Left cardiac atrium (tissue), 4 donors: ENCODE results near the gene SLC8A2. TPM values are rescaled to one million over a fixed set of nuclear protein-coding genes. Genes with fewer than 3 reads are reported as not detected.
A peak's percentile ranks its signal among the peaks of the same experiment; 100 is the strongest.
"Not testable (repeated sequence)": the region's sequence is repeated elsewhere in the genome, so short reads cannot be mapped to it uniquely, and the experiment has no call there.

Experiments
- ATAC-seq, 2 donors: fragments of 200-7000 bp; cut with Tn5 transposase; one replicate each; pipeline ENCODE4 v1.9.1; 2020; ENCODE audit warnings: mild to moderate bottlenecking in 2 of 2, moderate library complexity in 2 of 2
- DNase-seq: peaks from one replicate; pipeline ENCODE4 v3.0.0-alpha.2; 2020
- intact Hi-C, 2 donors: fragments of 100-400 bp; cut with DNase I; formaldehyde crosslinking; loops; one replicate each; pipeline versions ENCODE4 v1.14.1 to v1.15.1; 2022 to 2023
- total RNA-seq, 2 donors: library from RNA; stranded (reverse); fragmentation: NEBNext Ultra II Directional; extraction: Animal tissue kit (Norgen Biotek cat#: 25700); gene quantifications; one replicate each; pipeline ENCODE4 v1.2.1, GENCODE V29; 2021
- donor health status: DM: no; HTN: yes; CAD: no.
- donor health status: DM: no; HTN: yes; CAD: no; lungs with severe emphysema.
- donor health status: DM: yes; HTN: yes; CAD: no.
- donor health status: Dilated cardiomyopathy.

The SLC8A2 gene
- total RNA-seq, 2 donors from 2014 or later = 0.15 TPM; not detected in 1

DNA sequence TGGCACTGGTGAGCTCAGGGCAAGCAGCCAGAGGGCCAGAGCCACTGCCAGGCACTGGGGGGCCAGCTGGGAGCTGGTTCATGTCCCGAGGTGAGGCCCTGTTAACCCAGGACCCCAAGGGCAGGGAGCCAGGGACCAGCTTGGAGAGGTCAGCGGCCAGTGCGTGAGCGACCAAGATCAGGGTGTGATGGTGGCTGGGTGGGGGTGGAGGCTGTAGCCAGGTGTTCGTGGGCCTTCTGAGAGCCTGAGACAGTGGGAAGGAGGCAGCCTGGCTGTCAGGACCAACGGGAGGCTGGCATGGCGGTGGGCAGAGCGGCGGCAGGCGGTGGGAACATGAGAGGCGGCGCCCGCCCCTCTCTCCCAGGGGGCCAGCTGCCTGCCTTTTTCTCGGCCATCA, 20.4 kb upstream of the SLC8A2 start:
- intact Hi-C loops = no loop called here
- DNase-seq = no peak
- ATAC-seq = no peak

DNA sequence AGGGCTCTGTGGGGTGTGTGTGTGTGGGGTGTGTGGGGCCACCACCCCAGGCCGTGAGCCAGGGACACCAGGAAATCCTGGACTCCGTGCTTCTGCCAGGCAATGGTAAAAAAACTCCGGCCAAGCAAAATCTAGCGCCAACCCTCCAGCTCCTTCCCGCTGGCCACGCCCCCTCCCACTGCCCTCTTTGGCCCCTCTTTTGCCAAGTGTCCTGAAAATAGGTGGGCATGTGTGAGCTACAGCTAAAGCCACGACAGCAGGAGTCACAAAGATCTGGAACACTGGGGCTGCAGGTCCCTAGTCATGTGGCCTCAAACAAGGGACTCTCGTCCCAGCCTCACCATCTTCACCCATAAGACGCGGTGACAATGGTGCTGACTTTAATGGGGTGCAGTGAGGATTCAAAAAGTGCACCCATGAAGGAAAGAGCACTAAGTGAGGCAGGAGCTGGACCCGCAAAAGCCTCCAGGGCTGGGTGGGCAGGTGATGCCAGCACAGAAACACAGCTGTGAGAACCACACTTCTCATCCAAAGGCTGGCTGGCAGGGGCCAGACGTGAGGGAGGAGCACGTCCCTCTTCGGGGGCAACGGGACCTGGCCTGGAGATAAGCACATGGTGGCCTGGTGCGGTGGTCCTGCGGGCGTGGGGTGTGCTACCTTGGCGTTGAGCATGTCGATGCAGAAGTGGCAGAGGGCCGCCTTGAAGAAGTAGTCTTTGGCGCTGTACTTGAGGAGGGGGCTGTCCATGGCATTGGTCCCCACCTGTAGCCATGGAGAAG, 19.9 kb upstream of the SLC8A2 start:
- no peak for DNase-seq
- intact Hi-C loops = no loop called here
- ATAC-seq = no peak

DNA sequence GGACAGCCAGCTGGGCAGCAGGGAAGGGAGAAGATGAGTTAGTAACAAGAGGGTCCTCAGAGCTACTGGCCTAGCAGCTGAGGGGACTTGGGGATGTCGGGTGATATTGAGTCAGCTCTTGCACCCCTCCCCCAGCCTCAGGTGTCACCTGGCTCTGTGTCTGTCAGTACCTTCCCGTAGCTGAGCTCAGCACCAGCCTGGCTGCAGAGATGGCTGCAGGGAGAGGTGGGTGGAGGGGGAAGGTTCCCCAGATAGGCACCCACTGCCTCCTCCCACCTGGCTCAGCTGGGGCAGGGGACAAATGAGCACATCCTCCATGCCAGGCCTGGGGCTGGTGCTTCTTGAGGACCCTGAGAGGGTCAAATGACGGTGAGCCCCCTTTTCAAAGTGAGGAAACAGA, 19.2 kb upstream of the SLC8A2 start:
- ATAC-seq = no peak
- no peak for DNase-seq
- intact Hi-C loops = no loop called here

DNA sequence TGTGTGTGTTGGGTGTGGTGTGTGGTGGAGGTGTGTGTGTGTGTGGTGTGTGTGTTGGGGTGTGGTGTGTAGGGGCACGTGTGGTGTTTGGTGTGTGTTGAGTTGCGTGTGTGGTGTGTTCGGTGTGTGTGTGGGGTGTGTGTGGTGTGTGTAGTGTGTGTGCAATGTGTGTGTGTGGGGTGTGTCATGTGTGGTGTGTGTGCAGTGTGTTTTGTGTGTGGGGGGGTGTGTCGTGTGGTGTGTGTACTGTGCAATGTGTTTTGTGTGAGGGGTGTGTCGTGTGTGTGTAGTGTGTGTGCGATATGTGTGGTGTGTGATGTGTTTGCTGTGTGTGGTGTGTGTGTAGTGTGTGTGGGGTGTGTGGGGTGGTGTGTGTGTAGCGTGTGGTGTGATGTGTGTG, 18.3 kb upstream of the SLC8A2 start:
- DNase-seq = no peak
- intact Hi-C loops = no loop called here
- ATAC-seq = no peak

DNA sequence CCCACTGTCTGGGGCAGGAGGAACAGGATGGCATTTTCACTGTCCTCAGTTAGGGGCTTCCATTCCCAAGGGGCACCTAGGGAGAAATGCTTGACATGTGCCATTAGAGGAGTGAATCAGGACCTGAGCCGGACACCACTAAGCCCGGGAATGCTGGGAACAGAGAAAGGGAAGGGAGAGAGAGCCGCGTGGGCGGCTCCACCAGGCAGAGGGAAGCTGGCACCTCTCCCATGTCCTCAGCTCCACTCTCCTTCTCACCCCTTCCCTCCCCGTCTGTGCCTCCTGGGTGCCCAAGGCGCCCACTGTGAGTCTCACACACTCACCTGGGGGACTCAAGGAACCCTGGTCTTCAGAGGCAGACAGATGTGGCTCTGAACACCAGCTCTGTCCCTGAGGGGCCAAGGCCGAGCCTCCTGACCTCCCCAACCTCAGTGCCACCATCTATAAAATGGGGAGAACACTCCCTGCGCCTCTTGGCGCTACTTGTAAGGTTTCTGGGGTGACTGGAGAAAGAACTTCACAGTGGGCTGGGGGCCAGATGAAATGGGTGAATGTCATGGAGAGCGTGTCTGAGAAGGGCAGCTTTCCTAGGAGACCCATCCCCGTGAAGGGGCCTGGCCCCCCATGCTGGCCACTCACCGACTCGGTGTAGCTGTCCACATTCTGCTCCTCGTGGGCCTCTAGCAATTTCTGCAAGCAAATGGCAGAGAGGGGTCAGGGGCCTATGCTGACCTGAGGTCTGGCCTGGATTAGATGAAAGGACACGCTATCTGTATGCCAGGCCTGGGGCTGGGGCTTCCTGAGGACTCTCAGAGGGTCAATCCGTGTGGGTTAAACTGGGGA, 17.6 kb upstream of the SLC8A2 start:
- DNase-seq = no peak
- ATAC-seq = no peak
- intact Hi-C loops = no loop called here

DNA sequence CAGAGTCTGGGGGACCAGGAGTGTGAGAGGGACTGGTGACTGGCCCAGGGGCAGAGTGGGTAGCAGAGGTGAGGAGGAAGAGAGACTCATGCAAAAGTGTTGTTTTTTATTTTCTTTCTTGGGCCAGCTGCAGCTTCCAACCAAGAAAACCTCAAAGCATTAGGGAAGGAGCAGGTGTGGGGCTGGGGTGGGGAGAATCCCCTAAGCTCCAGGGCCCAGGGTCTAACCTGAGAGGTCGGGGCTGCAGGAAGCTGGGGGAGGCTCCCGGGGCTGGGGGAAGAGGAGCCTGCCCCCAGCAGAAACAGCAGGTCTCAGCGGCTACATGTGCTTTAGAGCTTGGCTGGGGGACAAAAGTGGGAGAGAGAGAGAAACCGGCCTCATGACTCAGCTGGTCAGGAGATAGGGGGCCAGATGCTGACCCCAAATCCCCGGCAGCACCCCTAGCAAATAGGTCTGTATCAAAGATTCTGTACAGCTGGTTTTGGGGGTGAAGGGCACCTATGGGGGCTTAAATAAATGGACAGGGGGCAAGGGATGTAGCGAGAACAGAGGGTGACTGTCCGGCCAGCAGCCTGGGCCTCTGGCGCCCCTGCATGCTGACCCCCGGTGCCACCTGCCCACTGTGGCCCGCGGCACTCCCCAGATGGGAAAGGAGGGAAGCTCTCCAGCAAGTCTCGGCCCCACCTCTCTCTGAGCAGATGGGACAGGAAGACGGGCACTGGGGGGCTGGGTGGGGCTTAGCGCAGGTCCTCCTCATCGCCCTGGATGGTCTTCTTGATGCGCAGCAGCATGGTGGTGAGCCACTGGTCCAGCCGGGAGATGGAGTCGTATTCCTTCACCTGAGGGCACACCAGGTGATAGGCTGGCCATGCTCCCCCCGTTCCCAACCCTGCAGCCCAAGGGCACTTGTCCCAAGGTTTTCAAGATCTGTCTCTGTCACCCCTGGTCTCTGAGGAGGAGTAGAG, 16.1 kb upstream of the SLC8A2 start:
- ATAC-seq = no peak
- intact Hi-C loops = no loop called here
- DNase-seq = no peak

DNA sequence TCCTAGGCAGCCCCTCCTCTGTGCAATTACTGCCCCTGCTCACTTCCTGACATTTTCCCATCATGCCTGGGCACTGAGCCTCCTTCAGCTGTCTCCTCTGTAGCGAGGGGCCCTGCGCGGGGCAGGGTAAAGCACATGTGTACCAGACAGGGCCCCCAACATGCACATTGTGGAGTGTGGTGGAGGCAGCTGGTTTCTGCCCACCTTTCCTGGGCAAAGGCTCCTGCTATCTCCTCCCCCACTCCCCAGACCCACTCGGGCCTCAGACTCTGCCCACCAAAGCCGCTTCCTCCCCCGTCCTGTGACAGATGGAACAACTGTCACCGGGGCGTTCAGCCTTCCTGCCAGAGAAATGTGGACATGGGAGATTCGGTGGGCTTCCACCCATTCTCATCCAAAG, 15.2 kb upstream of the SLC8A2 start:
- DNase-seq (no peak), ATAC-seq (no peak)
- intact Hi-C loops = no loop called here

DNA sequence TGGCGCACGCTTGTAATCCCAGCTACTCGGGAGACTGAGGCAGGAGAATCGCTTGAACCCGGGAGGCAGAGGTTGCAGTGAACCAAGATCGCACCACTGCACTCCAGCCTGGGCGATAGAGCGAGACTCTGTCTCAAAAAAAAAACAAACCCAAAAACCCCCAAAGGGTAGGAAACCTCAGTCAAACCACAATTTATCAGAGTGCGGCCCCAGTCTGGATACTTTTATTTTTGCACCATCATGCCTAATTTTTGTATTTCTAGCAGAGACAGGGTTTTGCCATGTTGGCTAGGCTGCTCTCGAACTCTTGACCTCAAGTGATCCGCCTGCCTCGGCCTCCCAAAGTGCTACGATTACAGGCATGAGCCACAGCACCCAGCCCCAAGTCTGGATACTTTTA, 14.5 kb upstream of the SLC8A2 start:
- DNase-seq, ATAC-seq: not testable (repeated sequence)

DNA sequence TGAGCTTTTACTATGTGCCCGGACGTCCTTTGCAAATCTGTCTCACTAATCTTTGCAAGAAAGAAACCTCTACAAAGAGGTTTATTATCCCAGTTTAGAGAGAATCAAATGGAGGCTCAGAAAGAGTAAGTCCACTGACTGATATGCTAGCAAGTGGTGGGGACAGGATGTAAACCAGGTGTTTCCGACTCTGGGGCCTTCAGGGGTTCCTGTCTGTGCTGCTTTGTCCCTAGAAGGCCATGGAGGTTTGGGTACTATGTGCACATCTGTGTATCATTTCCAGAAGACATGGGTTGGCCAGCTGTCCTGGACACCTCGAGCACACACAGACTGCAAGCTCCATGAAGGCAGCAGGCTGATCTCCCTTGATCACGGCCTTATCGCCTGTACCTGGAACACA, 13.5 kb upstream of the SLC8A2 start:
- ATAC-seq (no peak), DNase-seq (no peak)
- intact Hi-C loops = no loop called here

More for the DNA sequence above, 14.5 kb upstream of the SLC8A2 start:
- intact Hi-C loops = not testable (repeated sequence)

DNA sequence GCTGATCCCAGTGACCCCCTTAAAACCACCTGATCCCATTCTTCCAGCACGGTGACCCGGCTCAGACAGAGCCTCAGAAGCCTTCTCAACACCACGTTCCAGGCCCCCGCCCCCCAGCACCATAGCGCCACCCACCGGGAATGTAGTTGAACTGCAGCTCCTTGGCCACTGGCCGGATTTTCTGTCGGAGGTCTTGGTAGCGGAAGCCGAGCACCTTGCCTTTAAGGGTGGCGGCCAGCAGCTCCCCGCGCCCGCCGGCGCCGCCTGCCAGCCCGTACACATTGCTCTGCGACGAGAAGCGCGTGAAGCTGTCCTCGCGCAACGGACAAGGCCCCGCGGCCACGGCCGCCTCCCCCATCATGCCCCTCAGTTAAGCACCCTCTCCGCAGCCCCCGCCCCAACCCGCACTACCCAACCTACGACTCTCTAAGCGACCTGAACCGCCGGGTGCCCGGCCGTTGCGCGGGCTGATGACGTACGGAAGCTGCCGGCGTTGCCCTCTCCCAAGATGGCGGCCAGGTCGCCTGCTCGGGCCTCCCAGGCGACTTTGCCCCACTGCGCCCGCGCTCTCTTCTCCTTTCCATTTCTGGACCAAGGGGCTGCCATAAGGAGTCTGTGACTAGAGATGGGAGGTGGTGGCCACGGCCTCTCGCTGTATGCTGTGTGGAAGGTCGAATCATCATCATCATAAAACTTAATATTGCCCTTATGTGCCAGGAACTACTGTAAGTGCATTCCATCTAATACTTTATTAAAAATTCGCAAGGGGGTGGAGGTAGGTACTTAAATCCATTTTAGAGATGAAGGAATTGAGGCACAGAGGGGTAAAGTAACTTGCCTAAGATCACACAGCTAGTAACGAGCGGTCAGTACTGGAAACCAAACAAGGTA, 12.4 kb upstream of the SLC8A2 start, which contains the start of gene KPTN:
Gene KPTN, minus strand, starts transcription at position 420 of the 891 bp plus-strand sequence. Its CDS starts 59 bp downstream, at position 361.
- DNase-seq = peak; percentile 92
- peak; percentile 89 to 92 for ATAC-seq
- intact Hi-C loops = no loop called here

DNA sequence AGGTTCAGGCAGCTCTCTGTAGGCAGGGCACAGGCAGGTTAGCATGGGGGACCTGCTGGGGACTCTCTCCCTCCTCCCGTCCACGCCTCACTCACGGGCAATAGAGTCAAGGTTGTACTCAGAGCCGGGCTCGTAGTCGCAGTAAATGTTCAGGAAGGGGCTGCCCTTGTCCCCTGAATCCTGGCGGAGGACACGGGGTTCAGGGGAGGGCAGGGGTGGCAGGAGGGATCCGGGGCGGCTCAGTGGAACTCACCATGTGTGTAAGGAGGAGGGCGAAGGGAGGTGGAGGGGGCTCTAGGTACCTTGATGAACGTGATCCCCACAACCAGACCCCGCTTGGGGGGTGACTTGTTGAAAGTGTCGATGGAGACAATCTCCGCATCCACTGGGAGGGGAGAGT, 11.5 kb upstream of the SLC8A2 start:
- DNase-seq = no peak
- no peak for ATAC-seq

DNA sequence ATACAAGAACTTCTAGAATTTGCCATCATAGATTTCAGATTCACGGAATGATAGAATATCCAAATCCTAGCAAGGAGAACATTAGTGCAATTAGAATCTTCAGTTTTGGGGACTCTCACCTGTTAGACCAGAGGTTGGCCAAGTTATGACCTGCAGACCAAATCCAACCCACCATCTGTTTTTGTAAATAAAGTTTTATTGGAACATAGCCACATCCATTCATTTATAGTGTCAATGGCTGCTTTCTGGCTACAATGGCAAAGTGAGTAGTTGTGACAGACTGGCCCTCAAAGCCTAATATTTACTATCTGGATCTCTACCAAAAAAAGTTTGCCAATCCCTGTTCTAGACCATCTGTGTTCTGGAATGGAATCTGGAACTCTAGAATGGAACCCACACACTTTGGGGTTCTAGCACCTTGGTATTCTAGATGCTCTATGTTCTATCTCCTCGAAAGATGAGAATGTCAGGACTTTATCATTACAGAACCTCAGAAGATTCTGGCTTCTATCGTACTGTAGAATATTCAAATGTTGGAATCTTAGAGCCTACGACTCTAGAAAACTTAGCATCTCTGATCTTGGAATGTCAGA, 9.9 kb upstream of the SLC8A2 start:
- intact Hi-C loops = no loop called here
- no peak for ATAC-seq
- no peak for DNase-seq

More for the DNA sequence above, 11.5 kb upstream of the SLC8A2 start:
- intact Hi-C loops = no loop called here

DNA sequence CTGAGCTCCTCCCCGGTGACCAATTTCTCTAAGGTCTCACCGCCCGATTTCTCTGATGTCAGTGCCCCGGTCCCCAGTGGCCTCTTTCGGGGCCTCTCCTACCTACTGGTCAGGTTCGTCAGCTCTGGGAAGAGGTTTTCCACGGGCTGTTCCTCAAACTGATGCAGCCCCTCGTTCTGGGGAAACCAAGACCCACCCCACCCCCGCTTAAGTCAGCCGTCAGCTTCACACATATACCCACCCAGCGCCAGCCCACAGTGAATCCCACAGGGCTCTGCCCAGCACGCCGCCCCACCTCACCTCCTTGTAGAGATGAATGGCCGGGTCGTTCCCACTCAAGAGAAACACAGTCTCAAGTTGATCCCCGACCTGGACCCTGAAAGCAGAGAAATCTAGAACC, 9.0 kb upstream of the SLC8A2 start:
- ATAC-seq (no peak), DNase-seq (no peak)
- intact Hi-C loops = no loop called here

DNA sequence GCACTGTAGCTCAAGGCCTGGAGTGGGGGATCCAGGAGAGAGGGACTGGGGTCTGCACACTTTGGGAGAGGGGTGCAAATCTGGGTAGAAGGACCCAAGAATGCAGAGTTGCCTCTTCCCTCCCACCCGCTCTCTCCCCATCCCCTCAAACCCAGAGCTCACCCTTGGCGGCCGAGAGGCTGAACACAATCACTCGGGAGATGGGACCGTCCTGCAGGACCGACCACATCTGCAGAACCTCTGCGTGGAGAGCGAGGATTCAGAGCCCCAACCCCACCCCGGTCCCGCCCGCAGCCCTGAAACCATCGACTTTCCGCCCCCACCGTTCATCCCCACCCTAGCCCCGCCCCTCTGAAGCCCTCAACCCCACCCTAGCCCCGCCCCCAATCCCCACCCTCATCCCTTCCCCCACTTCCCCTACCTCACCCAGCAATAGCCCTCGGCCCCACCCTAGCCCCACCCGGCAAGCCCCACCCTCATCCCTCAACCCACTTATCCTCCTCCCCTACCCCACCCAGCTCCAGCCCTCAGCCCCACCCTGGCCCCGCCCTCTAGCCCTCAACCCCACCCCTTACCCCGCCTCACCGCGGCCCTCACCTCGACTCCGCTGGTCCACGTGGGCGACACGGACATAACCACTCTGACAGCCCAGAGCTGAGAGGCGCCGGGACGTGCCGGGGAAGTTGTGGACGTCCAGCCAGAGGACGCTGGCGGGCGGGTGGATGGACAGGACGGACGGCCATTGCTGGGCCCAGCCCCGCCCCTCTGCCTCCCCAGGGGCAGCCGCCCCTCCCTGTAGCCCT, 8.2 kb upstream of the SLC8A2 start:
- ATAC-seq = peak; percentile 13 to 39
- DNase-seq = no peak
- intact Hi-C loops = no loop called here

DNA sequence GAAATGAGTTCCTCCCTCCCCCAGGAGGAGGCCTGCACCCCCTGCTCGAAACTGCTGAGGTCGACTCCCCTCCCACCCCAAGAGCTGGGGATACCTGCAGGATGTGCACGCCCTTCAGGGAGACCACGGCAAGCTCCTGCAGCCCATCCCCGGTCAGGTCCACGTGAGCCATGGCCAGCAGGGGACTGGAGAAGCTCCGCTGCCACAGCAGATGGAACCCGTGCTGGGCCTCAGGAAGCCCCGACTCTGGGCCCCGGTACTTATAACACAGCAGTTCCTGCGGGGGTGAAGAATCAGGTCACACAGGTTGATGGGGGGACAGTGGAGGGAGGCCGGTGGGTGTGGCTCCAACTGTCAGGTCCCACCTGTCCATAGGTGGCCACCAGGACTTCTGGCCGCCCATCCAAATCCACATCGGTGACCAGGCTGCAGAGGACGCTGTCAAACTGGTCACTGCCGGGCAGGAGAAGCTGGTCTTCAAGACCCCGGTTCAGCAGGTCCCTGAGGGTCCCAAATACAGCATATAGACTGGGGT, 4.8 kb upstream of the SLC8A2 start:
- no peak for DNase-seq
- ATAC-seq = no peak
- intact Hi-C loops = no loop called here

DNA sequence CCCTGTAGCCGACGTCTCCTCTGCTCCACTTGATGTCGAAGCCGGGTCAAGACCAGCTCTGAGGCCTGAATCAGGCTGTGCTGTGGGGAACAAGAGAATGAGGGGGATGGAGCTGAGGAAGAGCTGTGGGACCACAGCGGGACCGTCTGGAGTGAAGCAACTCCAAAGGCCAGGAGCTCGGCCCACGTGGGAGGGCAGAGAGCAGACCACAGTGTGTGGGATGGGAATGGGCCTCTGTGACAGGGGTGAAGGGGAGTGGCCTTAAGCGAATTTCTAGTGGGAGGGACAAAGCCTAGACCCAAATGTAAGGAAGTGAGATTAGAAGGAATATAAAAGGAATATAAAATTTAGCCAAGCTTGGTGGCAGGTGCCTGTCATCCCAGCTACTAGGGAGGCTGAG, 3.8 kb upstream of the SLC8A2 start:
- no peak for DNase-seq
- ATAC-seq = no peak
- intact Hi-C loops = no loop called here

DNA sequence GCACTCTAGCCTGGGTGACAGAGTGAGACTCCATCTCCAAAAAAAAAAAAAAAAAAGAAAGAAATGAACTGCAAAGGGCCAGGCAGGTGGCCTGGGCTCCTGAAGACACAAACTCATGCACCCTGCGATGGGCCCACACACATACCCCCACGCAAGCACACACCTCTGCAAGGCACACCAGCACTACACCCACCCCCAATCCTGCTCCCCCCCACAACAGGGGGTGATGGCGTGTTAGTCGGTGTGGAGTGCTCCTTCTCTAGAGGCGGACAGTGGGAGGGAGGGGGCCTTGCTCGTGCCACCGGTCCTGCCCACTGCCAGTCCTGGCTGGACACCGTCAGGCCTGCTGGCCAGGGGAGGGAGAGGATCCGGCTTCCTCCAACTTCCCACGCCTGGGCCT, 1.6 kb upstream of the SLC8A2 start:
- intact Hi-C loops = no loop called here
- DNase-seq (no peak), ATAC-seq (no peak)
